Keratinocyte (primary cell): ENCODE results near the gene DAB1. TPM values are rescaled to one million over a fixed set of nuclear protein-coding genes. Genes with fewer than 3 reads are reported as not detected.

Experiments used
- DNase-seq: peaks from one replicate; pipeline ENCODE4 v3.0.0-alpha.2; 2011; ENCODE audit warnings: low read depth, missing footprints, low spot score
- FAIRE-seq: peaks from 2 replicates; lab custom pipeline; 2011; peaks lifted over from hg19 to GRCh38; lab: Jason Lieb, UNC
- H2AFZ ChIP-seq: 2 replicates; pipeline ENCODE4 v1.6.0; 2012; ENCODE audit warnings: low read length, control low read depth, inconsistent platforms; ENCODE audit not compliant: control insufficient read depth
- H3K27ac ChIP-seq: 2 replicates; pipeline ENCODE4 v1.5.1; 2011; ENCODE audit warnings: low read length; ENCODE audit not compliant: control insufficient read depth, insufficient read depth
- H3K27me3 ChIP-seq: 3 replicates; pipeline ENCODE4 v1.6.0; 2011; ENCODE audit warnings: low read length; ENCODE audit not compliant: control insufficient read depth, insufficient read depth; ENCODE audit errors: extremely low read depth
- H3K36me3 ChIP-seq, 2 experiments: 2 replicates in 1 of 2; 3 replicates in 1 of 2; pipeline ENCODE4 v1.5.1; 2011; ENCODE audit warnings: low read length in 2 of 2, mild to moderate bottlenecking in 1 of 2; ENCODE audit not compliant: control insufficient read depth in 2 of 2, insufficient read depth in 2 of 2; ENCODE audit errors: extremely low read depth in 1 of 2
- H3K4me1 ChIP-seq: 3 replicates; pipeline ENCODE4 v1.5.1; 2011; ENCODE audit warnings: low read length; ENCODE audit not compliant: control insufficient read depth, insufficient read depth; ENCODE audit errors: extremely low read depth
- H3K4me2 ChIP-seq: 3 replicates; pipeline ENCODE4 v1.6.0; 2011; ENCODE audit warnings: low read depth, low read length; ENCODE audit not compliant: control insufficient read depth, insufficient read depth; ENCODE audit errors: extremely low read depth
- H3K4me3 ChIP-seq, 3 experiments: fragments of 200-600 bp in 1 of 3; sonication (generic) in 1 of 3; 2 replicates in 2 of 3; 3 replicates in 1 of 3; pipeline ENCODE4 v1.5.1; 2011 to 2016; ENCODE audit warnings: low read length in 3 of 3, mild to moderate bottlenecking in 3 of 3, control low read depth in 2 of 3, inconsistent platforms in 1 of 3, low read depth in 1 of 3, mixed read lengths in 1 of 3, mixed run types in 1 of 3, moderate library complexity in 1 of 3; ENCODE audit not compliant: control insufficient read depth in 2 of 3, insufficient read depth in 2 of 3; ENCODE audit errors: extremely low read depth in 1 of 3
- H3K79me2 ChIP-seq: 2 replicates; pipeline ENCODE4 v1.6.0; 2012; ENCODE audit warnings: low read length; ENCODE audit not compliant: control insufficient read depth, insufficient read depth
- H3K9ac ChIP-seq: 3 replicates; pipeline ENCODE4 v1.6.0; 2011; ENCODE audit warnings: low read length; ENCODE audit not compliant: control insufficient read depth, insufficient read depth; ENCODE audit errors: extremely low read depth
- H3K9me1 ChIP-seq: 3 replicates; pipeline ENCODE4 v1.6.0; 2011; ENCODE audit warnings: low read length; ENCODE audit not compliant: control insufficient read depth, insufficient read depth; ENCODE audit errors: extremely low read depth
- H3K9me3 ChIP-seq: 2 replicates; pipeline ENCODE4 v1.5.1; 2012; ENCODE audit warnings: low read depth, low read length; ENCODE audit not compliant: control insufficient read depth
- H4K20me1 ChIP-seq: 3 replicates; pipeline ENCODE4 v1.6.0; 2011; ENCODE audit warnings: low read length; ENCODE audit not compliant: control insufficient read depth, insufficient read depth; ENCODE audit errors: extremely low read depth
- CTCF ChIP-seq, 3 experiments: IDR thresholded peaks in 1 of 3; conservative IDR thresholded peaks in 1 of 3; optimal IDR thresholded peaks in 1 of 3; 2 replicates in 2 of 3; 3 replicates in 1 of 3; pipeline versions ENCODE3 to v1.5.1; 2011; ENCODE audit warnings: low read length in 3 of 3, mild to moderate bottlenecking in 3 of 3, moderate library complexity in 2 of 3, control low read depth in 1 of 3, inconsistent platforms in 1 of 3; ENCODE audit not compliant: insufficient read depth in 2 of 3; ENCODE audit errors: extremely low read depth in 1 of 3
- EZH2 ChIP-seq: IDR thresholded peaks from one replicate; pipeline ENCODE4 v1.6.1; 2012; ENCODE audit warnings: inconsistent platforms, mild to moderate bottlenecking, low read length, moderate library complexity
- dilution Hi-C: fragments of 300-500 bp; cut with MboI; formaldehyde crosslinking; loops from one replicate; pipeline ENCODE4 v1.7.0; 2020; ENCODE audit warnings: low sequenced_read_pairs; ENCODE audit not compliant: extremely low pct_ligation_motif_present
- polyA plus RNA-seq, 5 experiments: library from polyadenylated mRNA; depleted of rRNA in 3 of 5; stranded (reverse) in 3 of 5; stranded (forward) in 1 of 5; unstranded in 1 of 5; fragments of >200 nt; gene quantifications; 1 replicate in 1 of 5; 2 replicates in 3 of 5; 3 replicates in 1 of 5; pipeline versions ENCODE4 v1.2.1 to v1.2.3, GENCODE V29; 2011 to 2012; ENCODE audit warnings: missing spikeins in 2 of 5, low read depth in 1 of 5, low replicate concordance in 1 of 5

The DAB1 gene
- polyA plus RNA-seq, 1 donor (not counting 4 experiments of a cell fraction or from before 2014, with no cell fraction given): 0.01 TPM

GRCh38 chr1:57302812-57303596 lies 120.9 kb downstream of the DAB1 start:
- no peaks in the 10 kb centered on the region for H3K79me2 ChIP-seq
- no peak overlapping the region for H3K4me2 ChIP-seq
- no peaks in the 10 kb centered on the region for H3K9me3 ChIP-seq
- H2AFZ ChIP-seq: no peak overlapping the region
- no peak overlapping the region for H3K4me3 ChIP-seq
- H4K20me1 ChIP-seq: no peaks in the 10 kb centered on the region
- H3K4me1 ChIP-seq: no peaks in the 10 kb centered on the region
- no peaks in the 10 kb centered on the region for H3K27me3 ChIP-seq
- no peaks in the 10 kb centered on the region for H3K9me1 ChIP-seq
- no peak overlapping the region for H3K9ac ChIP-seq
- dilution Hi-C loops: no loop called here
- TF ChIP-seq CTCF (optimal IDR thresholded peaks at IDR 0.05 in 1 of 3, IDR thresholded peaks at IDR 0.05 in 1 of 3, conservative IDR thresholded peaks at IDR 0.05 in 1 of 3; ENCODE audit: extremely low read depth in 1 of 3, insufficient read depth in 2 of 3, low read length in 3 of 3): no peak
- TF ChIP-seq EZH2: no peak
- no peak overlapping the region for H3K27ac ChIP-seq
- FAIRE-seq (no peak), DNase-seq (no peak)
- H3K36me3 ChIP-seq: no peaks in the 10 kb centered on the region

GRCh38 chr1:57300186-57300585 lies 123.7 kb downstream of the DAB1 start:
- Histone ChIP-seq H4K20me1 (no peaks in the 10 kb centered on the region), H3K9me3 (no peaks in the 10 kb centered on the region), H3K79me2 (no peaks in the 10 kb centered on the region), H3K9ac (no peak overlapping the region), H2AFZ (no peak overlapping the region), H3K36me3 (no peaks in the 10 kb centered on the region), H3K4me3 (no peak overlapping the region), H3K27ac (no peak overlapping the region), H3K4me1 (no peaks in the 10 kb centered on the region), H3K9me1 (no peaks in the 10 kb centered on the region), H3K4me2 (no peak overlapping the region), H3K27me3 (no peaks in the 10 kb centered on the region)
- DNase-seq: no peak
- dilution Hi-C loops: no loop called here
- TF ChIP-seq EZH2: no peak
- TF ChIP-seq CTCF (optimal IDR thresholded peaks at IDR 0.05 in 1 of 3, IDR thresholded peaks at IDR 0.05 in 1 of 3, conservative IDR thresholded peaks at IDR 0.05 in 1 of 3; ENCODE audit: extremely low read depth in 1 of 3, insufficient read depth in 2 of 3, low read length in 3 of 3): no peak
- no peak for FAIRE-seq
